Activated CD4-positive, alpha-beta T cell treated with anti-CD3 and anti-CD28 coated beads for 36 hours (primary cell): ENCODE results near the gene BTG2. TPM values are rescaled to one million over a fixed set of nuclear protein-coding genes. Genes with fewer than 3 reads are reported as not detected.
A peak's percentile ranks its signal among the peaks of the same experiment; 100 is the strongest.

Source experiments
- ATAC-seq: fragments of 200-7000 bp; cut with Tn5 transposase; one replicate; pipeline ENCODE4 v1.10.0; 2021; ENCODE audit warnings: mild to moderate bottlenecking, moderate library complexity
- CTCF ChIA-PET: fragments of 350-600 bp; sonication (Branson Sonifier 250); formaldehyde crosslinking; loops from one replicate; lab custom pipeline; 2021; ENCODE audit warnings: antibody characterized with exemption; lab: Charles Lee
- POLR2A ChIA-PET: fragments of 350-600 bp; sonication (Branson Sonifier 250); formaldehyde crosslinking; loops from one replicate; lab custom pipeline; 2021; ENCODE audit warnings: antibody characterized with exemption, inconsistent platforms; lab: Charles Lee
- DNase-seq: peaks from one replicate; pipeline ENCODE4 v3.0.0-alpha.2; 2020
- H3K27ac Mint-ChIP-seq: one replicate; pipeline ENCODE4 v1.8.0; 2021; ENCODE audit warnings: mixed read lengths
- H3K27me3 Mint-ChIP-seq: one replicate; pipeline ENCODE4 v1.8.0; 2021; ENCODE audit warnings: mixed read lengths
- H3K36me3 Mint-ChIP-seq: one replicate; pipeline ENCODE4 v1.8.0; 2021; ENCODE audit warnings: low read depth, mixed read lengths
- H3K4me1 Mint-ChIP-seq: one replicate; pipeline ENCODE4 v1.8.0; 2021; ENCODE audit warnings: mixed read lengths
- H3K4me3 Mint-ChIP-seq: one replicate; pipeline ENCODE4 v1.8.0; 2021; ENCODE audit warnings: mild to moderate bottlenecking, moderate library complexity, mixed read lengths
- H3K9me3 Mint-ChIP-seq: one replicate; pipeline ENCODE4 v1.8.0; 2021; ENCODE audit warnings: low read depth, mixed read lengths
- intact Hi-C, 2 experiments: fragments of 100-400 bp; cut with DNase I in 1 of 2; cut with micrococcal nuclease in 1 of 2; formaldehyde crosslinking; loops; one replicate each; pipeline versions ENCODE4 v1.14.2 to v1.15.1; 2022 to 2024; cut with DNase I, micrococcal nuclease
- total RNA-seq, 2 experiments: library from RNA; stranded (reverse); gene quantifications; one replicate each; pipeline ENCODE4 v1.2.3, GENCODE V29; 2021

BTG2 gene
- total RNA-seq, 2 experiments from 2014 or later, result 114 to 142 TPM

- Mint-ChIP-seq H3K4me3 (no peak overlapping the region), H3K9me3 (no peaks in the 10 kb centered on the region), H3K36me3 (no peaks in the 10 kb centered on the region), H3K27ac (no peak overlapping the region), H3K27me3 (no peaks in the 10 kb centered on the region), H3K4me1 (peaks cover 41% of the 10 kb centered on the region)
- ChIA-PET POLR2A (interaction anchor here (0.6 to 1.0 kb wide), 2 partner anchors 66 to 73 kb away, joined by 3 to 4 read pairs; no protein-coding TSS in a partner anchor), CTCF (interaction anchor here (0.6 to 15.1 kb wide), 32 partner anchors 9 to 537 kb away, joined by 3 to 710 read pairs (median 4); no protein-coding TSS in a partner anchor)
- intact Hi-C loops, result loop anchor here (1.0 to 10.0 kb wide), 6 partner anchors 230 to 858 kb away; partner anchors contain the start of gene ATP2B4 (in 2 of the 2)
- no peak for DNase-seq
- ATAC-seq, result no peak
These were observed 35.7 kb upstream of the BTG2 start for GRCh38 chr1:203269654-203270020.

GRCh38 chr1:203270448-203270847 is 34.9 kb upstream of the BTG2 start:
- Mint-ChIP-seq H3K4me1 (peaks cover 49% of the 10 kb centered on the region), H3K36me3 (no peaks in the 10 kb centered on the region), H3K27me3 (no peaks in the 10 kb centered on the region), H3K27ac (peak overlapping the region; percentile 55), H3K9me3 (no peaks in the 10 kb centered on the region), H3K4me3 (no peak overlapping the region)
- intact Hi-C loops, result loop anchor here (5.0 to 10.0 kb wide), 2 partner anchors 354 to 432 kb away; partner anchors contain the start of gene ATP2B4 (in 1 of the 2)
- DNase-seq, result peak; percentile 24
- ChIA-PET POLR2A (interaction anchor here (0.9 kb wide), 1 partner anchor 36 kb away, joined by 4 read pairs; no protein-coding TSS in a partner anchor), CTCF (interaction anchor here (0.7 to 15.1 kb wide), 18 partner anchors 9 to 270 kb away, joined by 3 to 710 read pairs (median 5); no protein-coding TSS in a partner anchor)
- ATAC-seq, result no peak

- H3K4me1 Mint-ChIP-seq, result peaks cover 53% of the 10 kb centered on the region
- peak overlapping the region; percentile 68 for H3K27ac Mint-ChIP-seq
- no peaks in the 10 kb centered on the region for H3K36me3 Mint-ChIP-seq
- no peaks in the 10 kb centered on the region for H3K27me3 Mint-ChIP-seq
- no peaks in the 10 kb centered on the region for H3K9me3 Mint-ChIP-seq
- intact Hi-C loops, result loop anchor here (5.0 to 10.0 kb wide), 2 partner anchors 354 to 431 kb away; partner anchors contain the start of gene ATP2B4 (in 1 of the 2)
- peak; percentile 86 for DNase-seq
- H3K4me3 Mint-ChIP-seq, result no peak overlapping the region
- ATAC-seq, result peak; percentile 57
- ChIA-PET POLR2A (interaction anchor here (0.9 kb wide), 1 partner anchor 36 kb away, joined by 4 read pairs; no protein-coding TSS in a partner anchor), CTCF (interaction anchor here (0.7 to 15.1 kb wide), 20 partner anchors 8 to 246 kb away, joined by 3 to 710 read pairs (median 4); partner anchors contain the start of gene BTG2)
These were observed 34.1 kb upstream of the BTG2 start for GRCh38 chr1:203271018-203271743.

- Mint-ChIP-seq H3K4me1 (peaks cover 61% of the 10 kb centered on the region), H3K4me3 (no peak overlapping the region), H3K27me3 (no peaks in the 10 kb centered on the region), H3K9me3 (no peaks in the 10 kb centered on the region), H3K27ac (no peak overlapping the region), H3K36me3 (no peaks in the 10 kb centered on the region)
- ATAC-seq (no peak), DNase-seq (no peak)
- CTCF ChIA-PET, result interaction anchor here (0.7 to 15.1 kb wide), 18 partner anchors 12 to 392 kb away, joined by 3 to 710 read pairs (median 5); partner anchors contain the start of gene BTG2
- intact Hi-C loops, result loop anchor here (5.0 to 10.0 kb wide), 2 partner anchors 353 to 430 kb away; partner anchors contain the start of gene ATP2B4 (in 1 of the 2)
- POLR2A ChIA-PET, result interaction anchor here (1.5 kb wide), 3 partner anchors 33 to 38 kb away, joined by 7 to 13 read pairs (median 13); partner anchors contain the start of gene BTG2
These were observed 33.2 kb upstream of the BTG2 start for GRCh38 chr1:203271962-203272632.

GRCh38 chr1:203272633-203273205 is 32.6 kb upstream of the BTG2 start:
- H3K27ac Mint-ChIP-seq, result peak overlapping the region; percentile 78

GRCh38 chr1:203273206-203273868 is 32.0 kb upstream of the BTG2 start:
- peaks cover 65% of the 10 kb centered on the region for H3K4me1 Mint-ChIP-seq
- no peaks in the 10 kb centered on the region for H3K36me3 Mint-ChIP-seq
- no peaks in the 10 kb centered on the region for H3K9me3 Mint-ChIP-seq
- H3K27ac Mint-ChIP-seq, result peak overlapping the region; percentile 78
- intact Hi-C loops, result loop anchor here (1.0 to 10.0 kb wide), 8 partner anchors 14 to 429 kb away; partner anchors contain the start of genes BTG2 (in 2 of the 2) and ATP2B4 (in 1 of the 2)
- ChIA-PET CTCF (interaction anchor here (0.7 to 15.1 kb wide), 23 partner anchors 10 to 391 kb away, joined by 3 to 710 read pairs (median 5); partner anchors contain the start of gene BTG2), POLR2A (interaction anchor here (0.6 to 1.5 kb wide), 8 partner anchors 16 to 64 kb away, joined by 3 to 13 read pairs (median 6); partner anchors contain the start of gene BTG2)
- peak overlapping the region; percentile 70 for H3K4me3 Mint-ChIP-seq
- H3K27me3 Mint-ChIP-seq, result no peaks in the 10 kb centered on the region
- ATAC-seq (peak; percentile 78), DNase-seq (peak; percentile 96)

More at GRCh38 chr1:203272633-203273205, 32.6 kb upstream of the BTG2 start:
- POLR2A ChIA-PET, result interaction anchor here (0.6 to 1.5 kb wide), 8 partner anchors 16 to 64 kb away, joined by 3 to 13 read pairs (median 6); partner anchors contain the start of gene BTG2
- intact Hi-C loops, result loop anchor here (1.0 to 10.0 kb wide), 8 partner anchors 15 to 430 kb away; partner anchors contain the start of genes BTG2 (in 2 of the 2) and ATP2B4 (in 1 of the 2)
- no peaks in the 10 kb centered on the region for H3K36me3 Mint-ChIP-seq
- H3K9me3 Mint-ChIP-seq, result no peaks in the 10 kb centered on the region
- H3K27me3 Mint-ChIP-seq, result no peaks in the 10 kb centered on the region
- H3K4me1 Mint-ChIP-seq, result peaks cover 62% of the 10 kb centered on the region
- H3K4me3 Mint-ChIP-seq, result peak overlapping the region; percentile 70
- ATAC-seq (no peak), DNase-seq (no peak)
- CTCF ChIA-PET, result interaction anchor here (0.7 to 15.1 kb wide), 21 partner anchors 10 to 391 kb away, joined by 3 to 710 read pairs (median 5); partner anchors contain the start of gene BTG2

GRCh38 chr1:203273869-203274602 is 31.3 kb upstream of the BTG2 start:
- H3K4me3 Mint-ChIP-seq, result peak overlapping the region; percentile 70
- no peaks in the 10 kb centered on the region for H3K36me3 Mint-ChIP-seq
- H3K27me3 Mint-ChIP-seq, result no peaks in the 10 kb centered on the region
- no peaks in the 10 kb centered on the region for H3K9me3 Mint-ChIP-seq
- no peak for ATAC-seq
- peak; percentile 42 for DNase-seq
- ChIA-PET POLR2A (interaction anchor here (1.2 to 4.0 kb wide), 5 partner anchors 13 to 53 kb away, joined by 5 to 27 read pairs (median 8); partner anchors contain the start of gene BTG2), CTCF (interaction anchor here (1.3 to 15.1 kb wide), 5 partner anchors 15 to 64 kb away, joined by 5 to 710 read pairs (median 13); no protein-coding TSS in a partner anchor)
- H3K4me1 Mint-ChIP-seq, result peaks cover 72% of the 10 kb centered on the region
- peak overlapping the region; percentile 78 for H3K27ac Mint-ChIP-seq
- intact Hi-C loops, result loop anchor here (1.0 to 10.0 kb wide), 8 partner anchors 13 to 428 kb away; partner anchors contain the start of genes BTG2 (in 2 of the 2) and ATP2B4 (in 1 of the 2)

GRCh38 chr1:203274603-203275381 is 30.5 kb upstream of the BTG2 start:
- no peaks in the 10 kb centered on the region for H3K9me3 Mint-ChIP-seq
- peak overlapping the region; percentile 70 for H3K4me3 Mint-ChIP-seq
- DNase-seq (no peak), ATAC-seq (no peak)
- peak overlapping the region; percentile 78 for H3K27ac Mint-ChIP-seq
- H3K27me3 Mint-ChIP-seq, result no peaks in the 10 kb centered on the region
- no peaks in the 10 kb centered on the region for H3K36me3 Mint-ChIP-seq
- CTCF ChIA-PET, result interaction anchor here (0.6 to 15.1 kb wide), 8 partner anchors 9 to 165 kb away, joined by 3 to 710 read pairs (median 7); no protein-coding TSS in a partner anchor
- intact Hi-C loops, result loop anchor here (5.0 to 10.0 kb wide), 2 partner anchors 350 to 428 kb away; partner anchors contain the start of gene ATP2B4 (in 1 of the 2)
- H3K4me1 Mint-ChIP-seq, result peaks cover 74% of the 10 kb centered on the region
- POLR2A ChIA-PET, result interaction anchor here (1.2 to 4.0 kb wide), 5 partner anchors 12 to 52 kb away, joined by 5 to 27 read pairs (median 8); partner anchors contain the start of gene BTG2
